Measurements from ENCODE around the gene AKR1C1.
"Not testable (repeated sequence)": the region's sequence is repeated elsewhere in the genome, so short reads cannot be mapped to it uniquely, and the experiment has no call there.

AKR1C1 gene

DNA sequence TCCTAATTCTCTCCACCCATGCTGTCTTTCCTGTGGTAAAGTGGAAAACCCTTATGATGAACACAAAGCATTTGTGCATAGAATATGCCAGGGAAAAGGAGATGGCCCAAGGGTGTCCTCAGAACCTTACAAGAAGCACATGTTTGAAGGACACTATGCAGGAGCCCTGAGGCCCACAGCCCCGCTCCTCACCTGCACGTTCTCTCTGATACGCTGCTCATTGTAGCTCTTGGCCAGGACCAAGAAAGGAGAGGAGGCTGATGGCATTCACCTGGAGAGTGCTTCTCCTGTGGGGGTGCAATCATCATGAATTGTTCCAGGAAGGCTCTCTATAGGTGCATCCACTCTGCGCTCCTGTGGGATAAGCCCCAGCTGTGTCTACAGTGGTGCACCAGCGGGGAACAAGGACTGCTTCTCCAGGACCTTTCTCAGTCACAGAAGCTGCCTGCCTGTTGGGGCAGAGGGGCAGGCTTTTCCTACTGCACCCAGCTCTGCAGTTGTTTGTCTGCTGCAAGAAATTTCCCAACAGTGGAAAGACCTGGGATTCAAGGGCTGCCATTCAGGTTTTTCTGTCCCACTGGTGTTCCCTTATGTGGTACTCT is 20.5 kb downstream of the AKR1C1 start:
- no peak overlapping the region for H2AFZ ChIP-seq
- no peaks in the 10 kb centered on the region for H3K9me3 ChIP-seq (ENCODE audit: control insufficient read depth, low read length)
- no peak overlapping the region for H3K4me2 ChIP-seq (ENCODE audit: low read length)
- no peak for TF ChIP-seq CTCF (IDR thresholded peaks at IDR 0.05)
- H3K27me3 ChIP-seq (ENCODE audit: control insufficient read depth, insufficient read depth, low read length): no peaks in the 10 kb centered on the region
- H3K27ac ChIP-seq: no peak overlapping the region
- H3K4me1 ChIP-seq: no peaks in the 10 kb centered on the region
- H3K36me3 ChIP-seq (ENCODE audit: control insufficient read depth, insufficient read depth, low read length): no peaks in the 10 kb centered on the region
- H3K79me2 ChIP-seq: no peaks in the 10 kb centered on the region
- H3K4me3 ChIP-seq (ENCODE audit: low read depth, low read length): no peak overlapping the region
- H3K9ac ChIP-seq: no peak overlapping the region

DNA sequence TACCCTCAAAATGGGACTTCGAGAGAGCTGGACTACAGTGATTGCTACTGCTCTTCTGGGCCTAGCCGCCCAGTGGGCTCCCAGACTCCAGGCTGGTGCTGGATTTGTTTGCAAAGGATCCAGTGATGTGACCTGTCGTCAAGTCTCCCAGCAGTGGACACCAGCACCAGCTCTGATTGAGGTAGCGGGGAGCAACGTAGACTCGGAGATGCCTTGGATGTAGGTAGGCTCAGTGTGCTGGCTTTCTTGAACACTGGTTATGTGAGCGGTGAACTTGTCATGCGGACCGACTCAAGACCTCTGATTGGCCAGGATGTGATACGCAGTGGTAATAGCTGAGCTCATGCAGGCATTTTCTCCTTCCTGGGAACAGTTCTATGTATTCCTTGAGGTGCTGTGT is 21.0 kb downstream of the AKR1C1 start:
- no peak overlapping the region for H3K4me3 ChIP-seq (ENCODE audit: low read depth, low read length)
- H3K9ac ChIP-seq: no peak overlapping the region

GRCh38 chr10:4984971-4985594 is 21.9 kb downstream of the AKR1C1 start:
- no peaks in the 10 kb centered on the region for H3K4me1 ChIP-seq
- no peaks in the 10 kb centered on the region for H3K36me3 ChIP-seq (ENCODE audit: control insufficient read depth, insufficient read depth, low read length)
- no peak overlapping the region for H3K27ac ChIP-seq
- H3K9me3 ChIP-seq (ENCODE audit: control insufficient read depth, low read length): no peaks in the 10 kb centered on the region
- no peak overlapping the region for H3K4me2 ChIP-seq (ENCODE audit: low read length)
- H3K79me2 ChIP-seq: no peaks in the 10 kb centered on the region
- no peak for TF ChIP-seq CTCF (IDR thresholded peaks at IDR 0.05)
- H3K9ac ChIP-seq: no peak overlapping the region
- H3K4me3 ChIP-seq (ENCODE audit: low read depth, low read length): no peak overlapping the region
- no peak overlapping the region for H2AFZ ChIP-seq
- H3K27me3 ChIP-seq (ENCODE audit: control insufficient read depth, insufficient read depth, low read length): no peaks in the 10 kb centered on the region

More for the DNA sequence above, 21.0 kb downstream of the AKR1C1 start:
- TF ChIP-seq CTCF (IDR thresholded peaks at IDR 0.05): no peak
- H3K4me2 ChIP-seq (ENCODE audit: low read length): no peak overlapping the region
- H2AFZ ChIP-seq: no peak overlapping the region
- H3K27me3 ChIP-seq (ENCODE audit: control insufficient read depth, insufficient read depth, low read length): no peaks in the 10 kb centered on the region
- no peaks in the 10 kb centered on the region for H3K4me1 ChIP-seq
- no peaks in the 10 kb centered on the region for H3K79me2 ChIP-seq
- H3K27ac ChIP-seq: no peak overlapping the region
- no peaks in the 10 kb centered on the region for H3K36me3 ChIP-seq (ENCODE audit: control insufficient read depth, insufficient read depth, low read length)
- H3K9me3 ChIP-seq (ENCODE audit: control insufficient read depth, low read length): no peaks in the 10 kb centered on the region

- not testable (repeated sequence) for H3K4me2 ChIP-seq (ENCODE audit: low read length); H2AFZ ChIP-seq; H3K9me3 ChIP-seq (ENCODE audit: control insufficient read depth, low read length); H3K27ac ChIP-seq; H3K79me2 ChIP-seq; H3K36me3 ChIP-seq (ENCODE audit: control insufficient read depth, insufficient read depth, low read length); H3K27me3 ChIP-seq (ENCODE audit: control insufficient read depth, insufficient read depth, low read length); H3K4me3 ChIP-seq (ENCODE audit: low read depth, low read length); H3K4me1 ChIP-seq; H3K9ac ChIP-seq
Measured at GRCh38 chr10:4988000-4988641, 24.9 kb downstream of the AKR1C1 start.

GRCh38 chr10:4990217-4990616 is 27.0 kb downstream of the AKR1C1 start:
- H3K4me2 ChIP-seq (ENCODE audit: low read length): no peak overlapping the region
- no peaks in the 10 kb centered on the region for H3K4me1 ChIP-seq
- no peaks in the 10 kb centered on the region for H3K36me3 ChIP-seq (ENCODE audit: control insufficient read depth, insufficient read depth, low read length)
- no peak overlapping the region for H3K27ac ChIP-seq
- no peak for TF ChIP-seq CTCF (IDR thresholded peaks at IDR 0.05)
- H2AFZ ChIP-seq: no peak overlapping the region
- no peaks in the 10 kb centered on the region for H3K79me2 ChIP-seq
- no peaks in the 10 kb centered on the region for H3K9me3 ChIP-seq (ENCODE audit: control insufficient read depth, low read length)
- no peak overlapping the region for H3K9ac ChIP-seq
- no peaks in the 10 kb centered on the region for H3K27me3 ChIP-seq (ENCODE audit: control insufficient read depth, insufficient read depth, low read length)
- H3K4me3 ChIP-seq (ENCODE audit: low read depth, low read length): no peak overlapping the region

DNA sequence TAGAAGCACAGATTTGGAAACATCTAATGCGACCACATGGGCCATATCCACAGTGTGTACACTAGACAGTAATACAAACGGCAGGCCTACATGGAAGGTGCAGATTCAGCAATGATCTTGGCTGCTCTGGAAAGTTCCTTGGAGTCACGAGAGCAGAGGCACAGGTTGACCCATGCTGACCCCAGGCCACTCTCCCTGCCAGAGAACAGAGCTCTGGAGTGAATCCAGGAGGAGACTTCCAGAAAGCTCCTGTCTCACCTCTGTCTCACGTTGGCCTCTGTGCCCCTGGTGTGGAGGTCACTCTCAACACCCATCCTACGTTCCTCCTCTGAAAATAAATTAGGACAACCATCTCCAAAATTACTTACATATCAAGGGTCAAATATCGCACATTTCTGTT is 28.2 kb downstream of the AKR1C1 start:
- not testable (repeated sequence) for H3K9me3 ChIP-seq (ENCODE audit: control insufficient read depth, low read length); H3K79me2 ChIP-seq; H3K27ac ChIP-seq; H3K27me3 ChIP-seq (ENCODE audit: control insufficient read depth, insufficient read depth, low read length); H3K36me3 ChIP-seq (ENCODE audit: control insufficient read depth, insufficient read depth, low read length); H2AFZ ChIP-seq; H3K4me3 ChIP-seq (ENCODE audit: low read depth, low read length); H3K9ac ChIP-seq; H3K4me2 ChIP-seq (ENCODE audit: low read length); H3K4me1 ChIP-seq

DNA sequence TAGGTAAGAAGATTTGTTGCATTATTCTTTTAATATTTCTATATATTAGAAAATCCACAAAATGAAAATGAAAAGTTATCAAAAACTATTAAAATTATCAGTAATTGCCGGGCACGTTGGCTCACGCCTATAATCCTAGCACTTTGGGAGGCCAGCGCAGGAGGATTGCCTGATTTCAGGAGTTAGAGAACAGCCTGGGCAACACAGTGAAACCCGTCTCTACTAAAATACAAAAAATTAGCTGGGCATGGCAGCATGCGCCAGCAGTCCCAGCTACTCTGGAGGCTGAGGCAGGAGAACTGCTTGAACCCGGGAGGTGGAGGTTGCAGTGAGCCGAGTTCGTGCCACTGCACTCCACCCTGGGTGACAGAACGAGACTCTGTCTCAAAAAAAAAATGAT is 29.3 kb downstream of the AKR1C1 start:
- H3K27ac ChIP-seq; H3K4me2 ChIP-seq (ENCODE audit: low read length); H2AFZ ChIP-seq; H3K9me3 ChIP-seq (ENCODE audit: control insufficient read depth, low read length); H3K36me3 ChIP-seq (ENCODE audit: control insufficient read depth, insufficient read depth, low read length); H3K4me3 ChIP-seq (ENCODE audit: low read depth, low read length); H3K79me2 ChIP-seq; H3K27me3 ChIP-seq (ENCODE audit: control insufficient read depth, insufficient read depth, low read length); H3K9ac ChIP-seq; H3K4me1 ChIP-seq: not testable (repeated sequence)
